ENCODE measurements around the gene MRPS22.
"Not testable (repeated sequence)": the region's sequence is repeated elsewhere in the genome, so short reads cannot be mapped to it uniquely, and the experiment has no call there.

MRPS22 gene

DNA sequence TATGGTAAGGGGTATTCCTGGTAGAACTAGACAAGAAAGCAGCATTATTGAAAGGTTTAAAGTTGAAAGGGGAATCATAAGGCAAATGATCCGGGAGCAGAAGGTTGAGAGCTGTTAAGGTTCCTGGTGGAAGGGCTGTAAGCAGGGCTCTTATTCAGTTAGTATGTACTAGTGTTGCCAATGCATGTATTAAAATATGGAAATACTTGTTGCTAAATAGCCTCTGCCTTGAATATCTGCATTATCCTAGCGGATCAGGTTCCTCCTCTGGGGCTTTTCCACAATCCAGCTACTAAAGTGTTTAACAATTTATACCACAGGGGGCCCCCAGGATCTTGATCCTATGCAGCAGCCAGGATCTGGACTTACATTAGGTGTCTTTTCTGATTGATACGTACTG lies 52.9 kb downstream of the MRPS22 start:
- no peak for DNase-seq (ENCODE audit: low read depth)

GRCh38 chr3:139401155-139401554 lies 57.3 kb downstream of the MRPS22 start:
- not testable (repeated sequence) for DNase-seq (ENCODE audit: low read depth)
